ENCODE results near the gene ZNF329.

The ZNF329 gene

GRCh38 chr19:58097781-58098681 is 52.6 kb downstream of the ZNF329 start, which contains the start of gene ZSCAN18:
ZSCAN18 (minus strand) TSS chr19:58098231; CDS start chr19:58090267, 7,964 bp downstream.
- H3K4me3 ChIP-seq (replicated peaks; ENCODE audit: insufficient read depth, low read length), result peak within 1 kb of the TSS; percentile 63
- H3K27ac ChIP-seq (replicated peaks), result peak within 1 kb of the TSS; percentile 92
- DNase-seq (ENCODE audit: low read depth in 1 of 2, low spot score in 1 of 2), result peak; percentile 79 to 96
- H3K27me3 ChIP-seq (ENCODE audit: insufficient read depth, poor library complexity, severe bottlenecking), result no peaks in the 10 kb centered on the region
- TF ChIP-seq GABPA (IDR thresholded peaks at IDR 0.05; ENCODE audit: low read depth) (no peak), POLR2AphosphoS5 (IDR thresholded peaks at IDR 0.05; ENCODE audit: low read depth) (peak; percentile 54; the same call in 1 of the 2 replicates)

GRCh38 chr19:58097349-58097748 is 53.2 kb downstream of the ZNF329 start:
- H3K27me3 ChIP-seq (ENCODE audit: insufficient read depth, poor library complexity, severe bottlenecking), result no peaks in the 10 kb centered on the region
- no peak overlapping the region for H3K27ac ChIP-seq (replicated peaks)
- no peak for DNase-seq (ENCODE audit: low read depth in 1 of 2, low spot score in 1 of 2)
- TF ChIP-seq CTCF (IDR thresholded peaks at IDR 0.05; ENCODE audit: insufficient read depth, low read length) (no peak), POLR2AphosphoS5 (IDR thresholded peaks at IDR 0.05; ENCODE audit: low read depth) (no peak), REST (IDR thresholded peaks at IDR 0.05; ENCODE audit: insufficient replicate concordance, low read depth) (no peak), SPI1 (IDR thresholded peaks at IDR 0.05; ENCODE audit: borderline replicate concordance, low read depth) (no peak)
- H3K4me3 ChIP-seq (replicated peaks; ENCODE audit: insufficient read depth, low read length), result peak overlapping the region; percentile 63

- no peak for DNase-seq (ENCODE audit: low read depth in 1 of 2, low spot score in 1 of 2)
Measured at GRCh38 chr19:58096884-58097283, 53.7 kb downstream of the ZNF329 start.

More at GRCh38 chr19:58096884-58097283, 53.7 kb downstream of the ZNF329 start:
- no peaks in the 10 kb centered on the region for H3K27me3 ChIP-seq (ENCODE audit: insufficient read depth, poor library complexity, severe bottlenecking)
- TF ChIP-seq SPI1 (IDR thresholded peaks at IDR 0.05; ENCODE audit: borderline replicate concordance, low read depth), result no peak
- no peak for TF ChIP-seq REST (IDR thresholded peaks at IDR 0.05; ENCODE audit: insufficient replicate concordance, low read depth)
- no peak for TF ChIP-seq CTCF (IDR thresholded peaks at IDR 0.05; ENCODE audit: insufficient read depth, low read length)
- TF ChIP-seq POLR2AphosphoS5 (IDR thresholded peaks at IDR 0.05; ENCODE audit: low read depth), result no peak
- TF ChIP-seq GABPA (IDR thresholded peaks at IDR 0.05; ENCODE audit: low read depth), result no peak
- no peak overlapping the region for H3K4me3 ChIP-seq (replicated peaks; ENCODE audit: insufficient read depth, low read length)
- no peak overlapping the region for H3K27ac ChIP-seq (replicated peaks)

Data from HL-60 (cell line).